Nephron progenitor cell (in vitro differentiated cells): ENCODE data around the gene ADGRL3.
A peak's percentile ranks its signal among the peaks of the same experiment; 100 is the strongest.
"Not testable (repeated sequence)": the region's sequence is repeated elsewhere in the genome, so short reads cannot be mapped to it uniquely, and the experiment has no call there.

Experiments
- DNase-seq: peaks from one replicate; pipeline ENCODE4 v3.0.0; 2021
- H3K27ac Mint-ChIP-seq: 2 replicates; pipeline ENCODE4 v1.8.0; 2021; ENCODE audit warnings: mild to moderate bottlenecking, moderate library complexity, mixed read lengths
- H3K27me3 Mint-ChIP-seq: 2 replicates; pipeline ENCODE4 v1.8.0; 2021; ENCODE audit warnings: mild to moderate bottlenecking, low read depth, mixed read lengths; ENCODE audit not compliant: poor library complexity
- H3K36me3 Mint-ChIP-seq: 2 replicates; pipeline ENCODE4 v1.8.0; 2021; ENCODE audit warnings: low read depth, mixed read lengths
- H3K4me1 Mint-ChIP-seq: 2 replicates; pipeline ENCODE4 v1.8.0; 2021; ENCODE audit warnings: mixed read lengths
- H3K4me3 Mint-ChIP-seq: 2 replicates; pipeline ENCODE4 v1.8.0; 2021; ENCODE audit warnings: mild to moderate bottlenecking, moderate library complexity, mixed read lengths
- H3K9me3 Mint-ChIP-seq: 2 replicates; pipeline ENCODE4 v1.8.0; 2021; ENCODE audit warnings: mild to moderate bottlenecking, moderate library complexity, mixed read lengths
- TF ChIP-seq, protein P1 (sequence below): fragments of 200-600 bp; sonication (generic); IDR thresholded peaks from 2 replicates; pipeline ENCODE4 v1.5.0; 2021; ENCODE audit warnings: antibody characterized with exemption

The ADGRL3 gene

DNA sequence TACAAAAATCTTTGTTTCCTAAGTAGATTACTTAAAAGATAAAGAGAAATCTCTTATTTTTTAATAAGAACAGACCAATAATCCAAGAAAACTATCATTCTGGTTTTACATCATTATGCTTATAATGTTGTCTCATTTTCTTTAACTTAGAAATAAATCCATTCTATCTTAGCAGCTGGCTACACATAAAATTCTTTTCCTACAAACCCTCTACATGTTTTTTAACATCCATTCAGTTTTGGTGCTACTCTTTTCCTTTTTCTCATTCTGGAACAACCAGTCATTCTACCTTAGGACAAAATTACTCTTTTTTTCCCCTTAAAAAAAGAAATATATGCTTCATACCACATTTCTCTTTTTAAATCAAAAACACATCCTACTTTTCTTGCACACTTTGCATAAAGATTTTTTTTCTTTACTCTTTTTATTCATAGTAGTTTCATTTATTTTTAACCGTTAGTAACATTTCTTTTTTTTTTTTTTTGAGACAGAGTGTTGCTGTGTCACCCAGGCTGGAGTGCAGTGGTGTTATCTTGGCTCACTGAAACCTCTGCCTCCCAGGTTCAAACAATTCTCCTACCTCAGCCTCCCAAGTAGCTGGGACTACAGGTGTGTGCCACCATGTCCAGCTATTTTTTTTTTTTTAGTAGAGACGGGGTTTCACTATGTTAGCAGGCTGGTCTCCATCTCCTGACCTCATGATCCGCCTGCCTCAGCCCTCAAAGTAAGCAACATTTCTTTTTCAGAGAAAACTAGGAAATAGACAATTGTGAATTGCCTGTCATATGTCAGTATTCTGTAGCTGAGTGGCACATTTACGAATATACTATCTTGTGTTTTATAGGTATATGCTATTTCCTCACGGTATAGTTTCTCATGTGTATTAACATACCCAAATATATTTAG is 562.8 kb downstream of the ADGRL3 start:
- Mint-ChIP-seq H3K36me3 (peaks cover 25% of the 10 kb centered on the region), H3K27me3 (peaks cover 11% of the 10 kb centered on the region), H3K4me3 (no peak overlapping the region), H3K27ac (no peak overlapping the region), H3K4me1 (peaks cover 10% of the 10 kb centered on the region), H3K9me3 (peaks cover 38% of the 10 kb centered on the region)
- no peak for DNase-seq
- TF ChIP-seq, protein P1, sequence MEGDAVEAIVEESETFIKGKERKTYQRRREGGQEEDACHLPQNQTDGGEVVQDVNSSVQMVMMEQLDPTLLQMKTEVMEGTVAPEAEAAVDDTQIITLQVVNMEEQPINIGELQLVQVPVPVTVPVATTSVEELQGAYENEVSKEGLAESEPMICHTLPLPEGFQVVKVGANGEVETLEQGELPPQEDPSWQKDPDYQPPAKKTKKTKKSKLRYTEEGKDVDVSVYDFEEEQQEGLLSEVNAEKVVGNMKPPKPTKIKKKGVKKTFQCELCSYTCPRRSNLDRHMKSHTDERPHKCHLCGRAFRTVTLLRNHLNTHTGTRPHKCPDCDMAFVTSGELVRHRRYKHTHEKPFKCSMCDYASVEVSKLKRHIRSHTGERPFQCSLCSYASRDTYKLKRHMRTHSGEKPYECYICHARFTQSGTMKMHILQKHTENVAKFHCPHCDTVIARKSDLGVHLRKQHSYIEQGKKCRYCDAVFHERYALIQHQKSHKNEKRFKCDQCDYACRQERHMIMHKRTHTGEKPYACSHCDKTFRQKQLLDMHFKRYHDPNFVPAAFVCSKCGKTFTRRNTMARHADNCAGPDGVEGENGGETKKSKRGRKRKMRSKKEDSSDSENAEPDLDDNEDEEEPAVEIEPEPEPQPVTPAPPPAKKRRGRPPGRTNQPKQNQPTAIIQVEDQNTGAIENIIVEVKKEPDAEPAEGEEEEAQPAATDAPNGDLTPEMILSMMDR = no peak

DNA sequence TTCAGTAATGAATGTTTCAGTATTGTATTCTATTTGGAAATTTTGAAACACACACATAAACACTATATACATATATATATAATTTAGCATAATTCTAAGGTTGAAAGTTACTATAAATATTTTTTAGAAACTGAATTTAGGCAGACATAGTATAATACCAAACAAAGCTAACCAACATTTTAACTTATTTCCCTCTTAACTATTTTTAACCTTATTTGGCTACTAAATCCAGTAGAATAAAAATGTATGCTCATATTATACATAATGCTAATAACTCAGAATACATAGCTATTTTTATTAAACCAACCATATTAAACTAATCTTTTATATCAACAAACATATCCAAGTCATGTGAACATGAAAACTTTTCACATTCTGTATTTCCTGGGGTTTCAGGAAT is 563.6 kb downstream of the ADGRL3 start:
- H3K9me3 Mint-ChIP-seq = peaks cover 38% of the 10 kb centered on the region
- H3K4me3 Mint-ChIP-seq = no peak overlapping the region
- peaks cover 18% of the 10 kb centered on the region for H3K27me3 Mint-ChIP-seq
- H3K36me3 Mint-ChIP-seq = peaks cover 32% of the 10 kb centered on the region
- DNase-seq = no peak
- TF ChIP-seq, protein P1 = no peak
- peaks cover 17% of the 10 kb centered on the region for H3K4me1 Mint-ChIP-seq
- no peak overlapping the region for H3K27ac Mint-ChIP-seq

DNA sequence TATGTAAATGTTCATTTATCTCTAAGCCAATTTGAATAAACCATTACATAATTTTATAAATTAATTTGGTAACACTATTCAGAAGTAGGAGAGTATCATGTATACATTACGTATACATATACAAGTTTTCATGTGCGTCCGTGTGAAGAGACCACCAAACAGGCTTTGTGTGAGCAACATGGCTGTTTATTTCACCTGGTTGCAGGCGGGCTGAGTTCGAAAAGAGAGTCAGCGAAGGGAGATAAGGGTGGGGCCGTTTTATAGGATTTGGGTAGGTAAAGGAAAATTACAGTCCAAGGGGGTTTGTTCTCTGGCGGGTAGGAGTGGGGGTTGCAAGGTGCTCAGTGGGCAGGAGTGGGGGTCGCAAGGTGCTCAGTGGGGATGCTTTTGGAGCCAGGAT is 564.0 kb downstream of the ADGRL3 start:
- H3K27ac Mint-ChIP-seq = not testable (repeated sequence)
- H3K27me3 Mint-ChIP-seq = peaks cover 22% of the 10 kb centered on the region
- H3K36me3 Mint-ChIP-seq = peaks cover 32% of the 10 kb centered on the region

DNA sequence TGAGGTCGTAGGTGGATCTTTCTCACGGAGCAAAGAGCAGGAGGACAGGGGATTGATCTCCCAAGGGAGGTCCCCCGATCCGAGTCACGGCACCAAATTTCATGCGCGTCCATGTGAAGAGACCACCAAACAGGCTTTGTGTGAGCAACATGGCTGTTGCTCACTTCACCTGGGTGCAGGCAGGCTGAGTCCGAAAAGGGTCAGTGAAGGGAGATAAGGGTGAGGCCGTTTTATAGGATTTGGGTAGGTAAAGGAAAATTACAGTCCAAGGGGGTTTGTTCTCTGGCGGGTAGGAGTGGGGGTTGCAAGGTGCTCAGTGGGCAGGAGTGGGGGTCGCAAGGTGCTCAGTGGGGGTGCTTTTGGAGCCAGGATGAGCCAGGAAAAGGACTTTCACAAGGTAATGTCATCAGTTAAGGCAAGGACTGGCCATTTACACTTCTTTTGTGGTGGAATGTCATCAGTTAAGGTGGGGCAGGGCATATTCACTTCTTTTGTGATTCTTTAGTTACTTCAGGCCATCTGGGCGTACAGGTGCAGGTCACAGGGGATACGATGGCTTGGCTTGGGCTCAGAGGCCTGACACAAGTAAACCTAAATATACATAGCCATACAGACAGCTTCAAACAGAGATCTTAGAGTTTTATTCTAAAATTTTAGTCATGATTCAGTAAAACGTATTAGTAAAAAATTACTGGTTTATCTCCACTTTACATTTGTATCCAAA is 569.5 kb downstream of the ADGRL3 start:
- H3K4me1 Mint-ChIP-seq = peaks cover 37% of the 10 kb centered on the region
- H3K4me3 Mint-ChIP-seq = peak overlapping the region; percentile 54
- not testable (repeated sequence) for H3K27ac Mint-ChIP-seq, DNase-seq
- H3K9me3 Mint-ChIP-seq = peaks cover 17% of the 10 kb centered on the region
- peaks cover 37% of the 10 kb centered on the region for H3K27me3 Mint-ChIP-seq
- peaks cover 13% of the 10 kb centered on the region for H3K36me3 Mint-ChIP-seq

More for the DNA sequence above, 564.0 kb downstream of the ADGRL3 start:
- H3K4me1 Mint-ChIP-seq = peaks cover 19% of the 10 kb centered on the region
- not testable (repeated sequence) for DNase-seq, H3K4me3 Mint-ChIP-seq
- H3K9me3 Mint-ChIP-seq = peaks cover 36% of the 10 kb centered on the region

DNA sequence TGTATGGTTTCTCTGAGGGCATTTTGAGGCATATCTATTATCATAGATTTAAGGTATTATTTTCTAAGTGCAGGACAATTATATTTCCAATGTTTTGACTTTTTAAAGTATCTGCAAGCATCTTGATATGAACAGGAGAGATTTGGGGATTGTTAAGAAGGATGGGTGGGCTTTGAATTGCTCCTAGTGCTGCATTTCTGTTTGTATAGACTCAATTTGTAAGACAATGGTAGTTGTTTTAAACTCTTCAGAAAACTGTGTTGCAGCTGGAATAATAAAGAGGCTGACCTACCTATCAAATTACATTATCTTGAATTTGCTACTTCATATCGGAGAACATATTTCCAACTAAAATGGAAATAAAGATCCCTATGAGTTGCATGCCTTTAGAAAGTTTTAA is 570.3 kb downstream of the ADGRL3 start:
- peaks cover 17% of the 10 kb centered on the region for H3K9me3 Mint-ChIP-seq
- no peak overlapping the region for H3K27ac Mint-ChIP-seq
- peaks cover 39% of the 10 kb centered on the region for H3K27me3 Mint-ChIP-seq
- no peak for DNase-seq
- peaks cover 37% of the 10 kb centered on the region for H3K4me1 Mint-ChIP-seq
- TF ChIP-seq, protein P1 = no peak
- H3K4me3 Mint-ChIP-seq = no peak overlapping the region
- peaks cover 15% of the 10 kb centered on the region for H3K36me3 Mint-ChIP-seq

GRCh38 chr4:61771056-61771455 is 570.9 kb downstream of the ADGRL3 start:
- Mint-ChIP-seq H3K27me3 (peaks cover 40% of the 10 kb centered on the region), H3K4me3 (no peak overlapping the region), H3K4me1 (peaks cover 37% of the 10 kb centered on the region), H3K27ac (no peak overlapping the region), H3K9me3 (peaks cover 17% of the 10 kb centered on the region), H3K36me3 (peaks cover 17% of the 10 kb centered on the region)
- DNase-seq = no peak
- TF ChIP-seq, protein P1 = no peak
